ENCODE measurements around the gene LAMTOR5. TPM values are rescaled to one million over a fixed set of nuclear protein-coding genes. Genes with fewer than 3 reads are reported as not detected.
"Not testable (repeated sequence)": the region's sequence is repeated elsewhere in the genome, so short reads cannot be mapped to it uniquely, and the experiment has no call there.

Gene LAMTOR5
- polyA plus RNA-seq, 4 donors, result 258 to 299 (median 274) TPM

- no peak for DNase-seq (ENCODE audit: low read depth in 4 of 4, low spot score in 2 of 4)
Observed at GRCh38 chr1:110428946-110429345, 21.5 kb upstream of the LAMTOR5 start.

GRCh38 chr1:110426854-110427253 lies 19.4 kb upstream of the LAMTOR5 start:
- no peak for DNase-seq (ENCODE audit: low read depth in 4 of 4, low spot score in 2 of 4)

- DNase-seq (ENCODE audit: low read depth in 4 of 4, low spot score in 2 of 4), result no peak
Observed at GRCh38 chr1:110425612-110426152, 18.2 kb upstream of the LAMTOR5 start.

GRCh38 chr1:110424699-110425611 lies 17.5 kb upstream of the LAMTOR5 start:
- DNase-seq (ENCODE audit: low read depth in 4 of 4, low spot score in 2 of 4), result no peak

- DNase-seq (ENCODE audit: low read depth in 4 of 4, low spot score in 2 of 4), result no peak
Observed at GRCh38 chr1:110420874-110421793, 13.6 kb upstream of the LAMTOR5 start.

- no peak for DNase-seq (ENCODE audit: low read depth in 4 of 4, low spot score in 2 of 4)
Observed at GRCh38 chr1:110420023-110420662, 12.6 kb upstream of the LAMTOR5 start.

GRCh38 chr1:110418729-110419128 lies 11.2 kb upstream of the LAMTOR5 start:
- DNase-seq (ENCODE audit: low read depth in 4 of 4, low spot score in 2 of 4), result no peak

- not testable (repeated sequence) for DNase-seq (ENCODE audit: low read depth in 4 of 4, low spot score in 2 of 4)
Observed at GRCh38 chr1:110413045-110413444, 5.6 kb upstream of the LAMTOR5 start.

GRCh38 chr1:110412576-110412975 lies 5.1 kb upstream of the LAMTOR5 start:
- DNase-seq (ENCODE audit: low read depth in 4 of 4, low spot score in 2 of 4), result no peak

GRCh38 chr1:110411173-110411735 lies 3.8 kb upstream of the LAMTOR5 start:
- DNase-seq (ENCODE audit: low read depth in 4 of 4, low spot score in 2 of 4), result no peak

GRCh38 chr1:110409316-110409715 lies 1.8 kb upstream of the LAMTOR5 start:
- DNase-seq (ENCODE audit: low read depth in 4 of 4, low spot score in 2 of 4), result no peak

- no peak for DNase-seq (ENCODE audit: low read depth in 4 of 4, low spot score in 2 of 4)
Observed at GRCh38 chr1:110408488-110408887, 994 bp upstream of the LAMTOR5 start.

GRCh38 chr1:110406407-110406806 lies 1.1 kb downstream of the LAMTOR5 start:
- DNase-seq (ENCODE audit: low read depth in 4 of 4, low spot score in 2 of 4), result not testable (repeated sequence)

GRCh38 chr1:110404401-110404800 lies 3.1 kb downstream of the LAMTOR5 start:
- no peak for DNase-seq (ENCODE audit: low read depth in 4 of 4, low spot score in 2 of 4)

GRCh38 chr1:110403805-110404204 lies 3.7 kb downstream of the LAMTOR5 start:
- no peak for DNase-seq (ENCODE audit: low read depth in 4 of 4, low spot score in 2 of 4)

GRCh38 chr1:110396259-110396958 lies 11.1 kb downstream of the LAMTOR5 start:
- not testable (repeated sequence) for DNase-seq (ENCODE audit: low read depth in 4 of 4, low spot score in 2 of 4)

GRCh38 chr1:110394493-110394820 lies 13.0 kb downstream of the LAMTOR5 start:
- no peak for DNase-seq (ENCODE audit: low read depth in 4 of 4, low spot score in 2 of 4)

- no peak for DNase-seq (ENCODE audit: low read depth in 4 of 4, low spot score in 2 of 4)
Observed at GRCh38 chr1:110393691-110394492, 13.6 kb downstream of the LAMTOR5 start.

- no peak for DNase-seq (ENCODE audit: low read depth in 4 of 4, low spot score in 2 of 4)
Observed at GRCh38 chr1:110393286-110393685, 14.2 kb downstream of the LAMTOR5 start.

Data from left renal cortex interstitium (tissue), 4 donors.